Measurements from ENCODE around the gene DMRTC2.

The DMRTC2 gene

DNA sequence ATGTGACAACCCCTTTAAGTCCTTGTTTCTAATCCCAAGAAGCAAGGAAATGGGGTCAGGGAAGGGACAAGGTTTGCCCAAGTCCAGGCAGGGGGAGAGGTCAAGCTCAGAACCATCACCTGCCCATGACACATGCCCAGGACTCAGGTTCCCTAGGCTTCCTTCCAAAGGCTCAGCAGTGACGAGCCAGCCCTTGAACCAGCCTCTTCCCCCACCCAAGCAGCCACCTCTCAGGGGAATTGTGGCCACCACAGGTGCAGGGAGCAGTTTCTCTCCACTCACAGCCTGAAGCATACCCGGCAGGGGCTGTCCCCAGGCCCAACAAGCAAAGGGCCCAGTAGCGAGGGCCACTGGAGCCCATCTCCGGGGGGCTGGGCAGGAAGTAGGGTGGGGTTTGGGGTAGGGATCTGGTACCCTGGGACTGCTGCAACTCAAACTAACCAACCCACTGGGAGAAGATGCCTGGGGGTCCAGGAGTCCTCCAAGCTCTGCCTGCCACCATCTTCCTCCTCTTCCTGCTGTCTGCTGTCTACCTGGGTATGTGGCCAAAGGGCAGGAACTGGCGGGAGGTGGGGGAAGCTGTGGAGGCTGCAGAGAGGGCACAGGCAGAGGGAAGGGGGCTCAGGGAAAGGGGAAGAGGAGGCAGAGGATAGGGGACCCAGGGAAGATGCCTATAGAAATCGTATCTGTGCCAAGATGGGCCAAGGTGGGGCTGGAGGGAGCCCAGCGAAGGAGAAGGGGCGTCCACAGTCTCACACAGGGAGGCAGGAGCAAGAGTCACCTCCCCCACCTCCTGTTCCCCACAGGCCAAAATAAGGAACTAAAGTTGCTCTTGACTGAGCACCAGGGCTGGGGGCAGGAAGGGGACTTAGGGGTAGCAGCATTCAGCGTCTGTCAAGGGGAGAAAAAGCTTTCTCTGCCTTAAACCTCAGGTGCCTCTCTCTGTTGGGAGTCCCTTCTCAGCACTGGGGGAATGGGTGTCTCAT lies 32.3 kb downstream of the DMRTC2 start, which contains the start of gene CD79A:
CD79A (plus strand) TSS at position 433 of the 986 bp plus-strand sequence; CDS start at position 459, 26 bp downstream.
- FAIRE-seq: no peak
- DNase-seq (ENCODE audit: insufficient read length, low spot score): no peak
- TF ChIP-seq, protein P1, sequence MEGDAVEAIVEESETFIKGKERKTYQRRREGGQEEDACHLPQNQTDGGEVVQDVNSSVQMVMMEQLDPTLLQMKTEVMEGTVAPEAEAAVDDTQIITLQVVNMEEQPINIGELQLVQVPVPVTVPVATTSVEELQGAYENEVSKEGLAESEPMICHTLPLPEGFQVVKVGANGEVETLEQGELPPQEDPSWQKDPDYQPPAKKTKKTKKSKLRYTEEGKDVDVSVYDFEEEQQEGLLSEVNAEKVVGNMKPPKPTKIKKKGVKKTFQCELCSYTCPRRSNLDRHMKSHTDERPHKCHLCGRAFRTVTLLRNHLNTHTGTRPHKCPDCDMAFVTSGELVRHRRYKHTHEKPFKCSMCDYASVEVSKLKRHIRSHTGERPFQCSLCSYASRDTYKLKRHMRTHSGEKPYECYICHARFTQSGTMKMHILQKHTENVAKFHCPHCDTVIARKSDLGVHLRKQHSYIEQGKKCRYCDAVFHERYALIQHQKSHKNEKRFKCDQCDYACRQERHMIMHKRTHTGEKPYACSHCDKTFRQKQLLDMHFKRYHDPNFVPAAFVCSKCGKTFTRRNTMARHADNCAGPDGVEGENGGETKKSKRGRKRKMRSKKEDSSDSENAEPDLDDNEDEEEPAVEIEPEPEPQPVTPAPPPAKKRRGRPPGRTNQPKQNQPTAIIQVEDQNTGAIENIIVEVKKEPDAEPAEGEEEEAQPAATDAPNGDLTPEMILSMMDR (IDR thresholded peaks at IDR 0.05; ENCODE audit: insufficient read depth, missing control alignments): no peak

DNA sequence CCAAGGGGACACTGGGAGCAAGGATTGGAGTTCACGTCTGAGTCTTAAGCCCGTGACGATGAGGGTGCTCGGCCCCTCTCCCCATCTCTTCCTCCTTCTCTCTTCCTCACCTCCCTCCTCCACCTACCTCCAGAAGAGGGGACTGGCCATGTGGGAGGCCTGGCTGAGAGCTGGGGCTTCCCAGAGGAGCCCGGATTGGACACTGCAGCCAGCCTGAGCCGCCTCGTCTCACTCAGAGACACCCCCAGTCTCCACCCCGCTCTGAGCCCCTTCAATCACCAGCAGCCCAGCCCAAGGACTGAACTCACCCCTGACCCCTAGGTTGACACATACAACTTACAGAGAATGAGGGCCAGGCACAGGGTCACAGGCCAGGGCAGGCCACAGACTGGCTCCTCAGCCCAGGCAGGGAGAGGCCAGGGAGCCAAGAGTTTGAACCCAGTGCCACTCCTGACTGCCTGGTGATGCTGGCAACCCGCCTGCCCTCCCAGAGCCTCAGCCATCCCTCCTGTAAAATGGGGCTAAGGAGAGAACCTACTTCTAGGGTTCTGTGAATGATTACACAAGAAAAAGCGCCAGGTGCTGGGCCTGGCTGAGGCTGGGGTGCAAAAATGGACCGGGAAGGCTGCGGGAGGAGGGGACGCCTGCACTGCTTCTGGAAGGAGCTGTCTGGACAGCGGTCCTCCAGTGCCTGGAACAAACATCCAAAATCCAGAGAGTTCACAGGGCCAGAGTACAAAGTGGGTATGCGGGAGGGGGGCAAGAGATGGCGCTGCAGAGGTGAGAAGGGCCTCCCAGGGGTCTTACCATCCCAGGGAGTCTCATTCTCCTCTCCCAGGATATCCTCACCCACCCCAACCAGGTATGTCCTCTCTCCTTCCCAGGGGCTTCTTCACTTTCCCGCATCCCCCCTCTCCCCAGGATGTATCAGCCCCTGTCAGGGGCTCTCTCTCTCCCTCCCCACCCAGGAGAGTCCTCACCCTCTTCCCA lies 33.4 kb downstream of the DMRTC2 start:
- DNase-seq (ENCODE audit: insufficient read length, low spot score) (no peak), FAIRE-seq (no peak)
- TF ChIP-seq, protein P1 (IDR thresholded peaks at IDR 0.05; ENCODE audit: insufficient read depth, missing control alignments): no peak

DNA sequence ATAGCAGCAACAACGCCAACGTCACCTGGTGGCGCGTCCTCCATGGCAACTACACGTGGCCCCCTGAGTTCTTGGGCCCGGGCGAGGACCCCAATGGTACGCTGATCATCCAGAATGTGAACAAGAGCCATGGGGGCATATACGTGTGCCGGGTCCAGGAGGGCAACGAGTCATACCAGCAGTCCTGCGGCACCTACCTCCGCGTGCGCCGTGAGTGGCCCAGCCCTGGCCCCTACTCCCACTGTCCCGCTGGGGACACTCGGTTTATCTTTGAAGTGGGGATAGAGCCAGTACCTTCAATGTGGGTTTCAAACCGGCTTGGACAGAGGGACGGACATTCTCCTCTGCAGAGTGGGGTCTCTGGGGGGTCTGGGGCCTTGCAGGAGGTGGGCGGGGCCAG lies 34.2 kb downstream of the DMRTC2 start:
- TF ChIP-seq, protein P1 (IDR thresholded peaks at IDR 0.05; ENCODE audit: insufficient read depth, missing control alignments): no peak
- DNase-seq (ENCODE audit: insufficient read length, low spot score) (no peak), FAIRE-seq (no peak)

DNA sequence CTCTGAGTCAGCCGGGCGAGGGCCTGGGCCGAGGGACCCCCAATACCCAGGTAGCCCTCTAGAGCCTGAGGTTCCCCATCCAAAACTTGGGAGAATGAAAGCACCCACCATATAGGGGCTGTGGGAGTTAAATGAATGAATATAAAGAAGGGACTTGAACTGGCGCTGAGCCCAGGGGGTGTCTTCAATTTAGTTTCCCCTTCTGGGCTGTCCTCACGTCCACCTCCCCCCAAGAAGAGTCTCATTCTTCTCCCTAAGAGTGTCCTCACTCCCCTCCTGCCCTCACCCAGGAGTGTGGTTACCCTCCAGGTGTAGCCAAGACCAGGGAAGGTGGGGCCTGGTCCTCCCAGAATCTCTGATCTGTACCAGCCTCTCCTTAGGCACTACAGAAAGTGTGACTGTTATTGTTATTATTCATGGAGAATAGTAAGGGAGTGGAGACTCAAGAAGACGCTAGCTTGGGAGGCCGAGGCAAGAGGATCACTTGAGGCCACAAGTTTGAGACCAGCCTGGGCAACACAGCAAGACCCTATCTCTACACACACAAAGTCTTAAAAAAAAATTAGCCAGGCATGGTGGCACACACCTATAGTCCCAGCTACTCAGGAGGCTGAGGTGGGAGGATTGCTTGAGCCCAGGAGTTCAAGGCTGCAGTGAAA lies 35.0 kb downstream of the DMRTC2 start:
- DNase-seq (ENCODE audit: insufficient read length, low spot score) (no peak), FAIRE-seq (no peak)
- TF ChIP-seq, protein P1 (IDR thresholded peaks at IDR 0.05; ENCODE audit: insufficient read depth, missing control alignments): no peak

DNA sequence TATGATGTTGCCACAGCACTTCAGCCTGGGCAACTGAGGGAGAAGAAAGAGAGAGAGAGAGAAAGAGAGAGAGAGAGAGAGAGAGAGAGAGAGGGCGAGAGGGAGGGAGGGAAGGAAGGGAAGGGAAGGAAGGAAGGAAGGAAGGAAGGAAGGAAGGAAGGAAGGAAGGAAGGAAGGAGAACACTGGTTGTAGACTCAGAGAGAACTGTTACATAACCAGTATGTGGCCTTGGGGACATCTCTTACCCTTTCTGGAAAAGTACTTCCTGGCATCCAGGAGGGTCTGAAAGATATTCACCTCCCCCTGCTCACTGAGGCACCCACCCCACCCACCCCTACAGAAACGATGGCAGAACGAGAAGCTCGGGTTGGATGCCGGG lies 35.5 kb downstream of the DMRTC2 start:
- no peak for FAIRE-seq
- no peak for DNase-seq (ENCODE audit: insufficient read length, low spot score)
- TF ChIP-seq, protein P1 (IDR thresholded peaks at IDR 0.05; ENCODE audit: insufficient read depth, missing control alignments): no peak

DNA sequence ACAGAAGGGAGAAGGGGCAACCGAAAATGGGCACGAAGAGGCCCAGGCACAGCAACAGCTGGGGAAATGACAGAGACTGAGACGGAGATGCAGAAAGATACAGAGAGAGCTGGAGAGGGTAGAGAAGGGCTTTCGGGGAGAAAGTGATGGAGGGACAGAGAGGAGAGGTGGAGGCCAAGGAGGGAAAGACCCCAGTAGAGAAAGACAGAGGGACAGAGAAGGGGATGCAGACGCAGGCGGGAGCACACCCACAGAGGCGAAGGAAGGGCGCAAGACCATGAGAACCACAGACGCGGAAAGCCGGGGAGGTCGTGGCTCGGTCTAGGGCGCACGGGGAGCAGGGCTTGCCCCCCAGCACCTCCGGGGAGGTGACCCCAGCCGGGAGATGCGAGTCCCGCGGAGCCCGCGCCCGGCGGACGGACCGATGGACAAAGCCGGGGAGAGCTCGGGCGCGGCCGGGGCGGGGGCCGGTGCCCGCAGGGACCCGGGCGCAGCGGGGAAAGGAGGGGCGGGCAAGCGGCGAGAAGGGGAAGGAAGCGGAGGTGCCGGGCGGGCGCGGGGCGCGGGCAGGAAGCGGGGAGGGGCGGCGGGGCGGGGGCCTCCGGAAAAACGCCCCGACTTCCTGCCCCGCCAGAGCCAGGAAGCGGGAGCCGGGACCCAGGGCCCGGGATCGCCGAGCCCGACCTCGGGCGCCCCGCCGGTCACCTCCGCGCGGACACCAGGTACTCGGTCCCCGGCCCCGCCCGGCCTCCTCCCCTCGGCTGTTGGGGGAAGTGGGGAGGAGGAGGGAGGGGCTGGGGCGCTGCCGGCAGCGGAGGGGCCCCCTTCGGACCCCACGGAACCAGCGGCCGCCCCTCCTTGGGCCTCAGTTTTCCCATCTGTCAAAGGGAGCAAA lies 38.0 kb downstream of the DMRTC2 start, which contains the start of gene ARHGEF1:
ARHGEF1 (plus strand) TSS at position 617 of the 895 bp plus-strand sequence. CDS start 4,899 bp downstream, outside the sequence.
- TF ChIP-seq, protein P1 (IDR thresholded peaks at IDR 0.05; ENCODE audit: insufficient read depth, missing control alignments): no peak
- DNase-seq (ENCODE audit: insufficient read length, low spot score): no peak
- FAIRE-seq: no peak

All from D721Med (cell line).